Ramos (cell line): ENCODE results near the gene CLASRP.
"Not testable (repeated sequence)": the region's sequence is repeated elsewhere in the genome, so short reads cannot be mapped to it uniquely, and the experiment has no call there.

Experiments
- in situ Hi-C: fragments of 300-500 bp; cut with MboI; formaldehyde crosslinking; loops from one replicate; pipeline ENCODE4 v1.14.3; 2022; ENCODE audit warnings: low sequenced_read_pairs; ENCODE audit not compliant: unreplicated experiment

Gene CLASRP

DNA sequence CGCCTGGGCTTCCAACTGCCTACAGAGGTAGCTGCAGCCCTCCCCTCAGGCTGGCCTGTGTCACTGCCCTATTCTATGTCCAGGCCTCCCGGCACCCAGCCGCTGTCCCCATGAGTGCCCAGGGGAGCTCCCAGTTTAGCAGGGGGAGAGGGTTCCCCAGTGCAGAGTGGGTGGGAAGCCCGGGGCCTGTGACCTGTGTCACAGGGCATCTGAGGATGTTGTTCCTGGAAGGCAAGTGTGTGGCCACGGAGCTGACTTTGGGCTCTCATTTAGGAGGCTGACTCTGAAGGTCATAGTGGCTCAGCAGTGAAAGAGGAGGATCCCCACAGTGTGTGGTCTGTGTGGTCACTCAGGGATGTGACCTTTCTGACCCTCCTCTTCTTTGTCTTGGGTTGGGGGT is 79.3 kb downstream of the CLASRP start:
- in situ Hi-C loops: no loop called here

GRCh38 chr19:45118591-45119355 is 79.9 kb downstream of the CLASRP start:
- in situ Hi-C loops: not testable (repeated sequence)

- in situ Hi-C loops: no loop called here
These were observed 80.7 kb downstream of the CLASRP start for GRCh38 chr19:45119582-45119981.
